A549 treated with CORT108297 at 1 μM for 4 hours (cell line): Measurements from ENCODE around the gene USP17L5. TPM values are rescaled to one million over a fixed set of nuclear protein-coding genes. Genes with fewer than 3 reads are reported as not detected.

Source experiments
- total RNA-seq: library from RNA; stranded (reverse); fragments of 200-300 nt; extraction: Qiagen RNA extraction; gene quantifications from 5 replicates; pipeline ENCODE4 v1.2.3, GENCODE V29; 2022

USP17L5 gene, protein sequence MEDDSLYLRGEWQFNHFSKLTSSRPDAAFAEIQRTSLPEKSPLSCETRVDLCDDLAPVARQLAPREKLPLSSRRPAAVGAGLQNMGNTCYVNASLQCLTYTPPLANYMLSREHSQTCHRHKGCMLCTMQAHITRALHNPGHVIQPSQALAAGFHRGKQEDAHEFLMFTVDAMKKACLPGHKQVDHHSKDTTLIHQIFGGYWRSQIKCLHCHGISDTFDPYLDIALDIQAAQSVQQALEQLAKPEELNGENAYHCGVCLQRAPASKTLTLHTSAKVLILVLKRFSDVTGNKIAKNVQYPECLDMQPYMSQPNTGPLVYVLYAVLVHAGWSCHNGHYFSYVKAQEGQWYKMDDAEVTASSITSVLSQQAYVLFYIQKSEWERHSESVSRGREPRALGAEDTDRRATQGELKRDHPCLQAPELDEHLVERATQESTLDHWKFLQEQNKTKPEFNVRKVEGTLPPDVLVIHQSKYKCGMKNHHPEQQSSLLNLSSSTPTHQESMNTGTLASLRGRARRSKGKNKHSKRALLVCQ
- total RNA-seq: not detected in 5 replicates

GRCh38 chr4:9339103-9339502 lies at the start of gene USP17L5:
TSS of gene USP17L5 (plus strand) at chr4:9339403. CDS start at chr4:9339403, 0 bp downstream.

GRCh38 chr4:9324865-9325264 lies 14.3 kb upstream of the USP17L5 start, which contains the start of gene USP17L24:
TSS of gene USP17L24 (plus strand) at chr4:9325165. CDS start at chr4:9325165, 0 bp downstream.

GRCh38 chr4:9329611-9330010 lies 9.6 kb upstream of the USP17L5 start, which contains the start of gene USP17L25:
TSS of gene USP17L25 (plus strand) at chr4:9329911. CDS start at chr4:9329911, 0 bp downstream.

DNA sequence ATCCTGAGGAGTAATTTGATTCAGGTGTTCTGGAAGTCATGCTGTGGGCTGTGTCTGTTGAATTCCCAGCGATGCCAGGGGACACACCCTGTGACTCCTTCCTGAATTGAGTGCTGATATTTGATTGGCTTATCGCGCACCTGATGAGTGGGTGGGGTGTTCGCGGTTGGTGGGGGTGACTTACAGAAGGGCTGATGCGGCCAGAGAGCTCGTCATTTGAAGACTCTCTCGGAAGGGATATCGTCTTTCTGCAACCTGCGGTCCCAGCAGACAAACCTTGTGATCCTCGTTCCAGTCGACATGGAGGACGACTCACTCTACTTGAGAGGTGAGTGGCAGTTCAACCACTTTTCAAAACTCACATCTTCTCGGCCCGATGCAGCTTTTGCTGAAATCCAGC lies 4.8 kb upstream of the USP17L5 start, which contains the start of gene USP17L26:
Gene USP17L26 (plus strand): TSS at position 301 of the 400 bp plus-strand sequence. CDS start 0 bp downstream, at position 301.

GRCh38 chr4:9343848-9344247 lies 4.6 kb downstream of the USP17L5 start, which contains the start of gene USP17L27:
TSS of gene USP17L27 (plus strand) at chr4:9344148. CDS start at chr4:9344148, 0 bp downstream.

DNA sequence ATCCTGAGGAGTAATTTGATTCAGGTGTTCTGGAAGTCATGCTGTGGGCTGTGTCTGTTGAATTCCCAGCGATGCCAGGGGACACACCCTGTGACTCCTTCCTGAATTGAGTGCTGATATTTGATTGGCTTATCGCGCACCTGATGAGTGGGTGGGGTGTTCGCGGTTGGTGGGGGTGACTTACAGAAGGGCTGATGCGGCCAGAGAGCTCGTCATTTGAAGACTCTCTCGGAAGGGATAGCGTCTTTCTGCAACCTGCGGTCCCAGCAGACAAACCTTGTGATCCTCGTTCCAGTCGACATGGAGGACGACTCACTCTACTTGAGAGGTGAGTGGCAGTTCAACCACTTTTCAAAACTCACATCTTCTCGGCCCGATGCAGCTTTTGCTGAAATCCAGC lies 9.4 kb downstream of the USP17L5 start, which contains the start of gene USP17L28:
Gene USP17L28 (plus strand): TSS at position 301 of the 400 bp plus-strand sequence. CDS start 0 bp downstream, at position 301.

DNA sequence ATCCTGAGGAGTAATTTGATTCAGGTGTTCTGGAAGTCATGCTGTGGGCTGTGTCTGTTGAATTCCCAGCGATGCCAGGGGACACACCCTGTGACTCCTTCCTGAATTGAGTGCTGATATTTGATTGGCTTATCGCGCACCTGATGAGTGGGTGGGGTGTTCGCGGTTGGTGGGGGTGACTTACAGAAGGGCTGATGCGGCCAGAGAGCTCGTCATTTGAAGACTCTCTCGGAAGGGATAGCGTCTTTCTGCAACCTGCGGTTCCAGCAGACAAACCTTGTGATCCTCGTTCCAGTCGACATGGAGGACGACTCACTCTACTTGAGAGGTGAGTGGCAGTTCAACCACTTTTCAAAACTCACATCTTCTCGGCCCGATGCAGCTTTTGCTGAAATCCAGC lies 14.1 kb downstream of the USP17L5 start, which contains the start of gene USP17L29:
Gene USP17L29 (plus strand): TSS at position 301 of the 400 bp plus-strand sequence. CDS start 0 bp downstream, at position 301.

GRCh38 chr4:9362829-9363228 lies 23.6 kb downstream of the USP17L5 start, which contains the start of gene USP17L30:
TSS of gene USP17L30 (plus strand) at chr4:9363129. CDS start at chr4:9363129, 0 bp downstream.

Other genes with a start within 250 kb of the USP17L5 start
- not detected in 5 replicates for gene FAM90A26, start 169.0 kb upstream of the USP17L5 start, total RNA-seq
- gene USP17L10, start 128.7 kb upstream of the USP17L5 start, total RNA-seq: not detected in 5 replicates
- gene USP17L11, start 124.0 kb upstream of the USP17L5 start, total RNA-seq: not detected in 5 replicates
- not detected in 5 replicates for gene USP17L12, start 119.3 kb upstream of the USP17L5 start, total RNA-seq
- not detected in 5 replicates for gene USP17L13, start 114.5 kb upstream of the USP17L5 start, total RNA-seq
- not detected in 5 replicates for gene USP17L15, start 105.0 kb upstream of the USP17L5 start, total RNA-seq
- gene USP17L17, start 95.5 kb upstream of the USP17L5 start, total RNA-seq: not detected in 5 replicates
- not detected in 5 replicates for gene USP17L18, start 90.8 kb upstream of the USP17L5 start, total RNA-seq
- gene USP17L19, start 86.0 kb upstream of the USP17L5 start, total RNA-seq: not detected in 5 replicates
- not detected in 5 replicates for gene USP17L20, start 81.3 kb upstream of the USP17L5 start, total RNA-seq
- gene USP17L21, start 76.5 kb upstream of the USP17L5 start, total RNA-seq: not detected in 5 replicates
- not detected in 5 replicates for gene USP17L22, start 71.8 kb upstream of the USP17L5 start, total RNA-seq
- not detected in 5 replicates for gene USP17L24, start 14.2 kb upstream of the USP17L5 start, total RNA-seq
- gene USP17L25, start 9.5 kb upstream of the USP17L5 start, total RNA-seq: not detected in 5 replicates
- not detected in 5 replicates for gene USP17L26, start 4.7 kb upstream of the USP17L5 start, total RNA-seq
- gene USP17L27, start 4.7 kb downstream of the USP17L5 start, total RNA-seq: not detected in 5 replicates
- not detected in 5 replicates for gene USP17L28, start 9.5 kb downstream of the USP17L5 start, total RNA-seq
- not detected in 5 replicates for gene USP17L29, start 14.2 kb downstream of the USP17L5 start, total RNA-seq
- not detected in 5 replicates for gene USP17L30, start 23.7 kb downstream of the USP17L5 start, total RNA-seq
- gene DEFB131A, start 105.0 kb downstream of the USP17L5 start, total RNA-seq: not detected in 5 replicates